Cardiac muscle cell (in vitro differentiated cells and primary cell): Measurements from ENCODE around the gene MPEG1. TPM values are rescaled to one million over a fixed set of nuclear protein-coding genes. Genes with fewer than 3 reads are reported as not detected.

ENCODE experiments used
- DNase-seq, 2 donors: peaks; one replicate each; pipeline versions ENCODE4 v3.0.0 to v3.0.0-alpha.2; 2010 to 2017; ENCODE audit warnings: low read depth in 1 of 2, low spot score in 1 of 2
- H3K27ac ChIP-seq: fragments of 200-600 bp; sonication (generic); 2 replicates; pipeline ENCODE4 v1.5.1; 2016
- H3K27me3 ChIP-seq: fragments of 200-600 bp; sonication (generic); 2 replicates; pipeline ENCODE4 v1.6.0; 2016; ENCODE audit warnings: control low read depth
- H3K36me3 ChIP-seq: fragments of 200-600 bp; sonication (generic); 2 replicates; pipeline ENCODE4 v1.5.1; 2016; ENCODE audit warnings: control low read depth
- H3K4me1 ChIP-seq: fragments of 200-600 bp; sonication (generic); 2 replicates; pipeline ENCODE4 v1.8.1; 2017; ENCODE audit warnings: low read depth, mild to moderate bottlenecking, mixed run types
- H3K4me3 ChIP-seq: fragments of 200-600 bp; sonication (generic); 2 replicates; pipeline ENCODE4 v1.5.1; 2016; ENCODE audit warnings: mild to moderate bottlenecking
- H3K9me3 ChIP-seq: fragments of 200-600 bp; sonication (generic); 2 replicates; pipeline ENCODE4 v1.5.1; 2017; ENCODE audit warnings: low read depth, mild to moderate bottlenecking, control low read depth
- CTCF ChIP-seq: IDR thresholded peaks from 2 replicates; pipeline ENCODE4 v1.5.1; 2012; ENCODE audit warnings: low read depth, mild to moderate bottlenecking, low read length
- polyA plus RNA-seq: library from polyadenylated mRNA; unstranded; fragments of >200 nt; fragmentation: Nextera tagmentation; extraction: Ambion mirVana; gene quantifications from 2 replicates; pipeline ENCODE4 v1.2.1, GENCODE V29; 2016
- total RNA-seq: library from RNA; depleted of rRNA; stranded (reverse); fragments of >200 nt; gene quantifications from 2 replicates; pipeline ENCODE4 v1.2.3, GENCODE V29; 2016

The MPEG1 gene
- total and polyA plus RNA-seq, 2 experiments from 2014 or later: not detected

- Histone ChIP-seq H3K4me1 (no peaks in the 10 kb centered on the region), H3K27ac (no peak overlapping the region), H3K4me3 (no peak overlapping the region), H3K27me3 (no peaks in the 10 kb centered on the region), H3K9me3 (no peaks in the 10 kb centered on the region), H3K36me3 (no peaks in the 10 kb centered on the region)
- TF ChIP-seq CTCF: no peak
- DNase-seq: no peak
Measured at GRCh38 chr11:59255281-59255680, 42.6 kb upstream of the MPEG1 start.

GRCh38 chr11:59254286-59254685 is 41.6 kb upstream of the MPEG1 start:
- DNase-seq: no peak
- Histone ChIP-seq H3K27me3 (no peaks in the 10 kb centered on the region), H3K4me1 (no peaks in the 10 kb centered on the region), H3K27ac (no peak overlapping the region), H3K9me3 (no peaks in the 10 kb centered on the region), H3K36me3 (no peaks in the 10 kb centered on the region), H3K4me3 (no peak overlapping the region)
- TF ChIP-seq CTCF: no peak

- Histone ChIP-seq H3K4me1 (no peaks in the 10 kb centered on the region), H3K4me3 (no peak overlapping the region), H3K27ac (no peak overlapping the region), H3K36me3 (no peaks in the 10 kb centered on the region), H3K9me3 (no peaks in the 10 kb centered on the region), H3K27me3 (no peaks in the 10 kb centered on the region)
- TF ChIP-seq CTCF: no peak
- no peak for DNase-seq
Measured at GRCh38 chr11:59253001-59253400, 40.3 kb upstream of the MPEG1 start.

DNA sequence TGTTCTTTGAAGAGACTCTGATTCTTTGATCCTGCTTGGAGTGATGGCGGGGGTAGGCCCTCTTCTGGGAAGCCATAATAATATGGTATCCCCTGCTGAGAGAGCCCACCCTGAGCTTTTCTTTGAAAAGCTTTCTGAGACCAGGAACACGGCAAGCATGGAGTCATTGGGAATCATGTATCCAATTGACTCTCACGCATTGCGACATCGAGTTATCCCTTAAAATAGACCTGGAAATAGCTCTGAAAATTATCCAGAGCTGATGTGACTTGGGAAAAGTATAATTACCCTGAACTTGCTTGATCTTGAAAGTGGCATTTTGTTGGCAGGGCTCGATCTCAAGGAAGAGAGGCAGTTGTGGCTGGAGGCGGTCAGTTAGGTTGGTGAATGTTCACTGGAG is 36.8 kb upstream of the MPEG1 start:
- no peaks in the 10 kb centered on the region for H3K4me1 ChIP-seq
- DNase-seq: no peak
- H3K9me3 ChIP-seq: no peaks in the 10 kb centered on the region
- no peak overlapping the region for H3K4me3 ChIP-seq
- no peak overlapping the region for H3K27ac ChIP-seq
- no peak for TF ChIP-seq CTCF
- H3K27me3 ChIP-seq: no peaks in the 10 kb centered on the region
- H3K36me3 ChIP-seq: no peaks in the 10 kb centered on the region

- H3K36me3 ChIP-seq: no peaks in the 10 kb centered on the region
- no peaks in the 10 kb centered on the region for H3K27me3 ChIP-seq
- DNase-seq: peak in 1 of 2 donors; percentile 42
- H3K9me3 ChIP-seq: no peaks in the 10 kb centered on the region
- no peak overlapping the region for H3K4me3 ChIP-seq
- H3K27ac ChIP-seq: no peak overlapping the region
- TF ChIP-seq CTCF: no peak
- H3K4me1 ChIP-seq: no peaks in the 10 kb centered on the region
Measured at GRCh38 chr11:59247531-59248227, 35.0 kb upstream of the MPEG1 start.
